HG02759 (cell line): ENCODE measurements around the gene TTLL11.

Experiments used
- ATAC-seq: cut with Tn5 transposase; IDR thresholded peaks from one replicate; pipeline ENCODE4 v1.9.1; 2021; ENCODE audit warnings: mild to moderate bottlenecking, moderate library complexity; ENCODE audit not compliant: unreplicated experiment

TTLL11 gene

GRCh38 chr9:122053567-122054350 lies 39.3 kb downstream of the TTLL11 start:
- ATAC-seq: no peak

- no peak for ATAC-seq
Observed at GRCh38 chr9:122053064-122053463, 40.0 kb downstream of the TTLL11 start.

GRCh38 chr9:122051351-122052321 lies 41.5 kb downstream of the TTLL11 start:
- ATAC-seq: peak; percentile 73

- ATAC-seq: no peak
Observed at GRCh38 chr9:122050167-122050566, 42.9 kb downstream of the TTLL11 start.

- no peak for ATAC-seq
Observed at GRCh38 chr9:122042056-122042455, 51.1 kb downstream of the TTLL11 start.

GRCh38 chr9:122040561-122041242 lies 52.4 kb downstream of the TTLL11 start:
- ATAC-seq: no peak

- no peak for ATAC-seq
Observed at GRCh38 chr9:122039234-122039633, 53.9 kb downstream of the TTLL11 start.

- no peak for ATAC-seq
Observed at GRCh38 chr9:122036988-122037387, 56.1 kb downstream of the TTLL11 start.

- no peak for ATAC-seq
Observed at GRCh38 chr9:122036408-122036807, 56.7 kb downstream of the TTLL11 start.

- ATAC-seq: no peak
Observed at GRCh38 chr9:122033775-122034373, 59.2 kb downstream of the TTLL11 start.

GRCh38 chr9:122032346-122032745 lies 60.8 kb downstream of the TTLL11 start:
- no peak for ATAC-seq

- ATAC-seq: no peak
Observed at GRCh38 chr9:122031776-122032175, 61.3 kb downstream of the TTLL11 start.

- ATAC-seq: no peak
Observed at GRCh38 chr9:122031157-122031556, 62.0 kb downstream of the TTLL11 start.

- no peak for ATAC-seq
Observed at GRCh38 chr9:122030357-122030756, 62.8 kb downstream of the TTLL11 start.

GRCh38 chr9:122029898-122030297 lies 63.2 kb downstream of the TTLL11 start:
- ATAC-seq: no peak

GRCh38 chr9:122028089-122028488 lies 65.0 kb downstream of the TTLL11 start:
- ATAC-seq: no peak

GRCh38 chr9:122020398-122020797 lies 72.7 kb downstream of the TTLL11 start:
- ATAC-seq: no peak

- ATAC-seq: no peak
Observed at GRCh38 chr9:122016744-122017143, 76.4 kb downstream of the TTLL11 start.

GRCh38 chr9:122016309-122016708 lies 76.8 kb downstream of the TTLL11 start:
- ATAC-seq: no peak

GRCh38 chr9:122015170-122015821 lies 77.8 kb downstream of the TTLL11 start:
- no peak for ATAC-seq
